Activated T-cell treated with anti-CD3 and anti-CD28 coated beads for 1 hour (primary cell): ENCODE measurements around the gene NUDT22.

Experiments used
- DNase-seq: peaks from one replicate; pipeline ENCODE4 v3.0.0-alpha.2; 2020; ENCODE audit warnings: low read depth

Gene NUDT22

GRCh38 chr11:64229090-64229743 lies 3.1 kb downstream of the NUDT22 start:
- DNase-seq, result no peak

GRCh38 chr11:64229744-64230170 lies 3.7 kb downstream of the NUDT22 start:
- no peak for DNase-seq

GRCh38 chr11:64230171-64230984 lies 4.3 kb downstream of the NUDT22 start, which contains the start of gene DNAJC4:
DNAJC4 (plus strand) TSS chr11:64230548; CDS start chr11:64230855, 307 bp downstream.
- DNase-seq, result peak; percentile 78

- no peak for DNase-seq
Measured at GRCh38 chr11:64230985-64231365, 4.9 kb downstream of the NUDT22 start.

GRCh38 chr11:64231546-64231945 lies 5.5 kb downstream of the NUDT22 start:
- no peak for DNase-seq

- no peak for DNase-seq
Measured at GRCh38 chr11:64232182-64232966, 6.3 kb downstream of the NUDT22 start.

GRCh38 chr11:64232967-64233315 lies 6.9 kb downstream of the NUDT22 start:
- no peak for DNase-seq

GRCh38 chr11:64233913-64234586 lies 8.0 kb downstream of the NUDT22 start, which contains the start of gene VEGFB:
VEGFB (plus strand) TSS chr11:64234584; CDS start chr11:64234834, 250 bp downstream.
- peak; percentile 66 for DNase-seq

GRCh38 chr11:64234647-64235379 lies 8.7 kb downstream of the NUDT22 start:
- peak; percentile 30 for DNase-seq

GRCh38 chr11:64235437-64236161 lies 9.5 kb downstream of the NUDT22 start:
- no peak for DNase-seq

GRCh38 chr11:64237484-64237951 lies 11.4 kb downstream of the NUDT22 start:
- no peak for DNase-seq

GRCh38 chr11:64238076-64238475 lies 12.0 kb downstream of the NUDT22 start:
- DNase-seq, result no peak

GRCh38 chr11:64238999-64239398 lies 12.9 kb downstream of the NUDT22 start:
- no peak for DNase-seq

- DNase-seq, result no peak
Measured at GRCh38 chr11:64239662-64240434, 13.8 kb downstream of the NUDT22 start.

GRCh38 chr11:64240435-64241240 lies 14.6 kb downstream of the NUDT22 start, which contains the start of gene FKBP2:
FKBP2 (plus strand) TSS chr11:64241095; CDS start chr11:64242388, 1,293 bp downstream.
- DNase-seq, result peak; percentile 96

- DNase-seq, result peak; percentile 99
Measured at GRCh38 chr11:64241241-64241490, 15.1 kb downstream of the NUDT22 start.

GRCh38 chr11:64241491-64242374 lies 15.7 kb downstream of the NUDT22 start:
- DNase-seq, result no peak
